Epithelial cell of proximal tubule (primary cell): Measurements from ENCODE around the gene PIGU. TPM values are rescaled to one million over a fixed set of nuclear protein-coding genes. Genes with fewer than 3 reads are reported as not detected.

ENCODE experiments used
- DNase-seq: peaks from one replicate; pipeline ENCODE4 v3.0.0-alpha.2; 2011; ENCODE audit warnings: low read depth
- H3K4me3 ChIP-seq: 2 replicates; pipeline ENCODE4 v1.5.1; 2011; ENCODE audit warnings: low read depth, mild to moderate bottlenecking, low read length
- total RNA-seq: library from RNA; depleted of rRNA; stranded (reverse); fragments of >200 nt; gene quantifications from 2 replicates; pipeline ENCODE4 v1.2.3, GENCODE V29; 2015
- TF ChIP-seq, protein P1 (sequence below): conservative IDR thresholded peaks from 2 replicates; pipeline ENCODE4 v1.5.1; 2012; ENCODE audit warnings: low read depth, mild to moderate bottlenecking, low read length

The PIGU gene
- total RNA-seq, 1 donor from 2014 or later, result 30.2 TPM

DNA sequence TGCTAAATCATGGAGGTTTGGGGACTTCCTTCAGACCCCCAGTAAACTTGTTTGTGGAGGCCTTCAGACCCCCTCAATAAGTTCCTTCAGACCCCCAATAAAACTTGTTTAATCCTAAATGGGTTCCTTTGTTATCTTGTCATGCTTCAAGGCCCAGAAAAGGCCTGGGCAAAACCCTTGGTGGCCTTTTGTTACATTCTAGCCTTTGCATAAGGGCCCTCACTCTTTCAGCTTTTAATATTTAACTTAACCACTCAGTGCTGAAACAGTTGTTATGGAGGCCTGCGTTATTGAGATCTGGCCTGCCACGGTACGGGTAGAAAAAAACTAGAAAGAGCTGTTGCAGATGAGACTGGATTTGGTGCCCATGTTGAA is 165.0 kb downstream of the PIGU start:
- no peak for DNase-seq
- H3K4me3 ChIP-seq, result peak overlapping the region; percentile 27
- TF ChIP-seq, protein P1, sequence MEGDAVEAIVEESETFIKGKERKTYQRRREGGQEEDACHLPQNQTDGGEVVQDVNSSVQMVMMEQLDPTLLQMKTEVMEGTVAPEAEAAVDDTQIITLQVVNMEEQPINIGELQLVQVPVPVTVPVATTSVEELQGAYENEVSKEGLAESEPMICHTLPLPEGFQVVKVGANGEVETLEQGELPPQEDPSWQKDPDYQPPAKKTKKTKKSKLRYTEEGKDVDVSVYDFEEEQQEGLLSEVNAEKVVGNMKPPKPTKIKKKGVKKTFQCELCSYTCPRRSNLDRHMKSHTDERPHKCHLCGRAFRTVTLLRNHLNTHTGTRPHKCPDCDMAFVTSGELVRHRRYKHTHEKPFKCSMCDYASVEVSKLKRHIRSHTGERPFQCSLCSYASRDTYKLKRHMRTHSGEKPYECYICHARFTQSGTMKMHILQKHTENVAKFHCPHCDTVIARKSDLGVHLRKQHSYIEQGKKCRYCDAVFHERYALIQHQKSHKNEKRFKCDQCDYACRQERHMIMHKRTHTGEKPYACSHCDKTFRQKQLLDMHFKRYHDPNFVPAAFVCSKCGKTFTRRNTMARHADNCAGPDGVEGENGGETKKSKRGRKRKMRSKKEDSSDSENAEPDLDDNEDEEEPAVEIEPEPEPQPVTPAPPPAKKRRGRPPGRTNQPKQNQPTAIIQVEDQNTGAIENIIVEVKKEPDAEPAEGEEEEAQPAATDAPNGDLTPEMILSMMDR, result no peak

DNA sequence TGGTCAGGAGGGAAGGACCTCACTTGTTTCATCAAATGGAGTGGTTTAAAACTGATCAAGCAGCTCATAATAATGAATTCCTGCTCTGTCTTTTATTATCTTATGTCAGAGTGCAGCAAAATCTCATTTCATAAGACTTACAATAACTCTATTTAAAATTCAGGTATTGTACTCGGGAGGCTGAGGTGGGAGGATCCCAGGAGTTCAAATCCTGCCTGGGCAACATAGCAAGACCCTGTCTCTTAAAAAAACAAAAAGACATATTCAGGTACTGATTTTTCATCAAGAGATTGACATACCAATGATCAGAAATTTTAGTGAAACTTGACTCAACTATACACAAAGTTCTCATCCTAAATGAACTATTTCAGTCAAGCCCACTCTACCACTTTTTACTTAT is 166.3 kb downstream of the PIGU start:
- H3K4me3 ChIP-seq, result no peak overlapping the region
- no peak for DNase-seq
- TF ChIP-seq, protein P1, result no peak

Other genes starting within 250 kb of the PIGU start
- 165 and 193 TPM in 2 replicates for gene DYNLRB1, start 160.7 kb downstream of the PIGU start, total RNA-seq
- 21.6 and 28.3 TPM in 2 replicates for gene MAP1LC3A, start 118.4 kb downstream of the PIGU start, total RNA-seq
- gene TP53INP2, start 27.3 kb upstream of the PIGU start, total RNA-seq, result 3.3 and 4.3 TPM in 2 replicates
- gene NCOA6, start 148.6 kb upstream of the PIGU start, total RNA-seq, result 10.6 and 15.5 TPM in 2 replicates
- gene GGT7, start 195.8 kb upstream of the PIGU start, total RNA-seq, result 2.9 and 9.2 TPM in 2 replicates
- 24.3 and 28.1 TPM in 2 replicates for gene ACSS2, start 199.5 kb upstream of the PIGU start, total RNA-seq